MG63 (cell line): ENCODE data around the gene CEP97. TPM values are rescaled to one million over a fixed set of nuclear protein-coding genes. Genes with fewer than 3 reads are reported as not detected.

Experiments
- total RNA-seq: library from RNA; depleted of rRNA; stranded (reverse); fragments of >200 nt; shearing (Covaris generic); gene quantifications from 2 replicates; pipeline ENCODE4 v1.2.3, GENCODE V29; 2014; ENCODE audit warnings: low replicate concordance; rRNA removed

Gene CEP97
- total RNA-seq, 1 experiment from 2014 or later: 9.7 TPM

Other genes with a start within 250 kb of the CEP97 start
- gene SENP7, start 211.4 kb upstream of the CEP97 start, total RNA-seq: 2.8 and 5.6 TPM in 2 replicates
- gene TRMT10C, start 162.7 kb upstream of the CEP97 start, total RNA-seq: 49.7 and 52.6 TPM in 2 replicates
- 127 and 251 TPM in 2 replicates for gene PCNP, start 150.4 kb upstream of the CEP97 start, total RNA-seq
- 22.0 and 41.2 TPM in 2 replicates for gene ZBTB11, start 47.5 kb upstream of the CEP97 start, total RNA-seq
- 2,355 and 3,485 TPM in 2 replicates for gene RPL24, start 37.9 kb upstream of the CEP97 start, total RNA-seq
- 7.5 and 12.4 TPM in 2 replicates for gene NXPE3, start 54.6 kb downstream of the CEP97 start, total RNA-seq
- gene NFKBIZ, start 124.9 kb downstream of the CEP97 start, total RNA-seq: 7.4 and 19.1 TPM in 2 replicates